ENCODE measurements around the gene KATNAL2.

KATNAL2 gene, protein sequence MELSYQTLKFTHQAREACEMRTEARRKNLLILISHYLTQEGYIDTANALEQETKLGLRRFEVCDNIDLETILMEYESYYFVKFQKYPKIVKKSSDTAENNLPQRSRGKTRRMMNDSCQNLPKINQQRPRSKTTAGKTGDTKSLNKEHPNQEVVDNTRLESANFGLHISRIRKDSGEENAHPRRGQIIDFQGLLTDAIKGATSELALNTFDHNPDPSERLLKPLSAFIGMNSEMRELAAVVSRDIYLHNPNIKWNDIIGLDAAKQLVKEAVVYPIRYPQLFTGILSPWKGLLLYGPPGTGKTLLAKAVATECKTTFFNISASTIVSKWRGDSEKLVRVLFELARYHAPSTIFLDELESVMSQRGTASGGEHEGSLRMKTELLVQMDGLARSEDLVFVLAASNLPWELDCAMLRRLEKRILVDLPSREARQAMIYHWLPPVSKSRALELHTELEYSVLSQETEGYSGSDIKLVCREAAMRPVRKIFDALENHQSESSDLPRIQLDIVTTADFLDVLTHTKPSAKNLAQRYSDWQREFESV

DNA sequence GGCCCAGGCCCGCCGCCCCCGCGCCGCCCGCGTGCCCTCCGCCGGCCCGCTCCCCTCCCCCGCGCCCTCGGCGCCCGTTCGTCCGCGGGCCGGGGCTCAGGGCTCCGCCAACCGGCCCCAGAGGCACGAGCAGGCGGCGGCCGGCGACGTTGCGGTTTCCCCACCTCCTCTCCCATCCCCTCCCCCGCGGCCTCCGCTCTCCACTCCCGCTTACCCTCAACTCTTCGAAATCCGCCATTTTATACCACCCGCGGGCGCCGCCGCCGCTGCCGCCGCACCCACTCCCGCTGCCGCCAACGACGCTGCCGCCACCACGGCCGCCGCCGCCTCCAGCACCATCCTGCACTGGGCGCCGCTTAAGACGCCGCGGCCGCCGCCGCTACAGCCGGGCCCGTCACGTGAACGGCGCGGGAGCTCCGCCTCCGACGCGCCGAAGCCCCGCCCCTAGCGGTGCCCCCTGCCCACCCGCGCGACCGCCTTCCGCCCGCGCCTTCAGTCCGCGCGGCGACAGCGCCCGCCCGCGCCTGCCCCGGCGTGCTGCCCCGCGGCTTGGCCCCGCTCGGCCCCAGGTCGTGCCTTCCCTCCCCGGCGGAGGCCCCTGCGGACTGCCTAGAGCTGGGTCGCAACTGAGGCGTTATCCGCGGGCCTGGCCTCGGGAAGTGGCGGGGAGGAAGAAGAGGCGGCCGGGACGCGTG is at the start of gene KATNAL2, which contains the start of gene PIAS2:
Gene KATNAL2 (plus strand): TSS at position 495 of the 695 bp plus-strand sequence. CDS start 29,271 bp downstream, outside the sequence.
Gene PIAS2 (minus strand): TSS at position 400 of the 695 bp plus-strand sequence. CDS start 162 bp downstream, at position 238.
- Histone ChIP-seq H3K9me3 (ENCODE audit: control insufficient read depth, insufficient read depth, low read length) (no peaks in the 10 kb centered on the region), H3K4me1 (ENCODE audit: control insufficient read depth, insufficient read depth, low read length) (peaks cover 15% of the 10 kb centered on the region), H3K9ac (ENCODE audit: low read depth, low read length) (peak within 1 kb of the TSS; percentile 82), H3K36me3 (ENCODE audit: control insufficient read depth, insufficient read depth, low read length) (no peaks in the 10 kb centered on the region), H3K4me3 (ENCODE audit: low read depth, low read length) (peak within 1 kb of the TSS; percentile 96), H3K27me3 (ENCODE audit: control insufficient read depth, insufficient read depth, low read length) (no peaks in the 10 kb centered on the region)

DNA sequence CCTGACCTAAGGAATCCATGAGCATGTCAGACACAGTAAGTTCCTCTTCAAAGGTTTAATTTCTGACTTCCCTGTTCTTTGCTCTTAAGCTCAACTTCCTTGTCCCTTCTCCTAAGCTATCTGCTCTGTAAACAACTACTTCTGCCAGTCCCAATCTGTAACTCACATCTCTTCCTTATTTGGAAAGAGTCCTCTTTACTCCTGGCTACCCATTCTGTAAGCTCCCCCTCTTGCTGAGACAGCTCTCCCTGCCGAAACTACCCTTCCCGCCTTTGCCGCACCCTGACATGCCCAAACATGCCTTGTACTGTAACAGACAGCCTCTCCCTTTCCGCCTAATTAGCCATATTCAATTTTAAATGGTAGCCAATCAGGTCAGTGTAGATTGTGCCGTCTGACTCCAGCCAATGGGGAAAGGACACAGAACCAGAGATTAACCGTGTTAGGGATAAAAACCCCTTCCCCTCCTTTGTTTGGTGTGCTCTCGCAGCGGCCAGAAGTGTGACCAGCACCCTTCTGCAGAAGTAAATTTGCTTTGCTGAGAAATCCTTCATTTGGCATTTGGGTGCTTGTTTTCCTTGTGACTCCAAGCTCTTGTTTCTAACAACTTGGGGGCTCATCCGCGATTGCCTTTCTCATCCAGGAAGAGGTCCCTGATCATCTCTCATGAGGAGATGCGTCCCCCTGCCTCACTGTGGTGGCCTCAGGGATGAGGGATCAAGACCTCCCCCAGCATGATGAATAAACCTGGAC is 49.1 kb upstream of the KATNAL2 start:
- Histone ChIP-seq H3K4me3 (ENCODE audit: low read depth, low read length) (peak overlapping the region; percentile 1), H3K36me3 (ENCODE audit: control insufficient read depth, insufficient read depth, low read length) (peaks cover 3% of the 10 kb centered on the region), H3K9ac (ENCODE audit: low read depth, low read length) (no peak overlapping the region), H3K27me3 (ENCODE audit: control insufficient read depth, insufficient read depth, low read length) (no peaks in the 10 kb centered on the region), H3K4me1 (ENCODE audit: control insufficient read depth, insufficient read depth, low read length) (peaks cover 8% of the 10 kb centered on the region), H3K9me3 (ENCODE audit: control insufficient read depth, insufficient read depth, low read length) (peaks cover 11% of the 10 kb centered on the region)

DNA sequence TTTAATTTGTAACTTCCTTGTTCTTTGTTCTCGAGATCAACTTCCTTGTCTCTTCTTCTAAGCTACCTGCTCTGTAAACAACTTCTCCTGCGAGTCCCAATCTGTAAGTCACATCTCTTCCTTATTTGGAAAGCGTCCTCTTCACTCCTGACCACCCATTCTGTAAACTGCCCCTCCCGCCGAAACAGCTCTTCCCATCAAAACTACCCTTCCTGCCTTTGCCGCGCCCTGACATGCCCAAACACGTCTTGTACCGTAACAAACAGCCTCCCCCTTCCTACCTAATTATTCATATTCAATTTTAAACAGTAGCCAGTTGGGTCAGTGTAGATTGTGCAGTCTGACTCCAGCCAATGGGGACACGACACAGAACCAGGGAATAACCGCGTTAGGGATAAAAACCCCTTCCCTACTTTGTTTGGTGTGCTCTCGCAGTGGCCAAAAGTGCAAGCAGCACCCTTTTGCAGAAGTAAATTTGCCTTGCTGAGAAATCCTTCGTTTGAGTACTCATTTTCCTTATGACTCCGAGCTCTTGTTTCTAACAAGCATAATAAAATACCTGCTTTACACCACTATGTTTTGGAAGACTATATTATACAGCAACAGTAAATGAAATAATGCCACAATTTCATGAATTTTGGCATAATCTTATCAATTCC is 39.9 kb upstream of the KATNAL2 start:
- Histone ChIP-seq H3K9ac (ENCODE audit: low read depth, low read length) (no peak overlapping the region), H3K36me3 (ENCODE audit: control insufficient read depth, insufficient read depth, low read length) (peaks cover 12% of the 10 kb centered on the region), H3K9me3 (ENCODE audit: control insufficient read depth, insufficient read depth, low read length) (peaks cover 23% of the 10 kb centered on the region), H3K4me3 (ENCODE audit: low read depth, low read length) (no peak overlapping the region), H3K27me3 (ENCODE audit: control insufficient read depth, insufficient read depth, low read length) (no peaks in the 10 kb centered on the region), H3K4me1 (ENCODE audit: control insufficient read depth, insufficient read depth, low read length) (no peaks in the 10 kb centered on the region)

DNA sequence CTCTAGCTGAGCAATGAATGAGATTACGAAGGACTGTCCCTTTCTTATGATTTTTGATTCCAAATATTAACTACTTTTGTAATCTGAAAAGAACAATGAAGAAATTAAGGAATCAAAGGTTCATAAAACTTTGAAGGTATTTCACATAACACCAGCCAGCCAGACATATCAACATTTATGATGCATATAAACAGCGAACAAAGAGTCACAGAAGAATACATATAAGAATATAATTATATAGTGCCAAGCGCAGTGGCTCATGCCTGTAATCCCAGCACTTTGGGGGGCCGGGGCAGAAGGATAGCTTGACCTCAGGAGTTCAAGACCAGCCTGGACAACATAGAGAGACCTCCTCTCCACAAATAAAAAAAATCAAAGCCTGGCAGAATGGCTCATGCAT is 34.2 kb upstream of the KATNAL2 start:
- H3K9me3 ChIP-seq (ENCODE audit: control insufficient read depth, insufficient read depth, low read length): peaks cover 12% of the 10 kb centered on the region
- no peaks in the 10 kb centered on the region for H3K4me1 ChIP-seq (ENCODE audit: control insufficient read depth, insufficient read depth, low read length)
- peaks cover 5% of the 10 kb centered on the region for H3K36me3 ChIP-seq (ENCODE audit: control insufficient read depth, insufficient read depth, low read length)
- no peak overlapping the region for H3K9ac ChIP-seq (ENCODE audit: low read depth, low read length)
- H3K4me3 ChIP-seq (ENCODE audit: low read depth, low read length): no peak overlapping the region
- no peaks in the 10 kb centered on the region for H3K27me3 ChIP-seq (ENCODE audit: control insufficient read depth, insufficient read depth, low read length)

DNA sequence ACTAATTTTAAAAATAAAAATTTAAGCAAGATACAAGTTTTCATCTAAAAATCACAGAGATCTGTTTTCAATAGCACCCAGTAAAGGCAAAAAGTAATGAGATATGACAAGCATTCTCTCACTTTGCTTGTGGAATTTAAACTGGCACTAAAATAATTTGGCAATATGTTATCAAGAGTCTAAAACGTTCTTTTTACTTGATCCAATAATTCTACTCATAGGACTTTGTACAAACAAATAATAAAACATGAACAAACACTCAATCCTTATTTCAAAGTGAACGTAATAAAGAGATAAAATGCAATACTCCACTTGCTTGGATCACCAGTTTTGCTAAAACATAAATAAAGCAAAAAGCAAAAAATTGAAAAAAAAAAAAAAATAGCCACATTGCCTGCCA is 30.5 kb upstream of the KATNAL2 start:
- H3K27me3 ChIP-seq (ENCODE audit: control insufficient read depth, insufficient read depth, low read length): no peaks in the 10 kb centered on the region
- H3K4me1 ChIP-seq (ENCODE audit: control insufficient read depth, insufficient read depth, low read length): no peaks in the 10 kb centered on the region
- no peak overlapping the region for H3K9ac ChIP-seq (ENCODE audit: low read depth, low read length)
- H3K36me3 ChIP-seq (ENCODE audit: control insufficient read depth, insufficient read depth, low read length): peaks cover 22% of the 10 kb centered on the region
- peaks cover 24% of the 10 kb centered on the region for H3K9me3 ChIP-seq (ENCODE audit: control insufficient read depth, insufficient read depth, low read length)
- no peak overlapping the region for H3K4me3 ChIP-seq (ENCODE audit: low read depth, low read length)

DNA sequence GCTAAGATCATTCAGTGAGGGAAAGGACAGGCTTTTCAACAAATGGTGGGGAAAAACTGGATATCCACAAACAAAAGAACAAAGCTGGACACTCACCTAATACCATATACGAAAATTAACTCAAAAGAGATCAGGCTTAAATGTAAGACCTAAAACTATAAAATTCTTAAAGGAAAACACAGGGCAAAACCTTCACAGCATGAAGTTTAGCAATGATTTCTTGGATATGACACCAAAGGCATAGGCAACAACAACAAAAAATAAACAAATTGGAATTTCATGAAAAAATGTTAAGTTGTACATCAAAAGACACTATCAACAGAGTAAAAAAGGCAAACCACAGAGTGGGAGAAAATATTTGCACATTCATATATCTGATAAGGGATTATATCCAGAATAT is 28.4 kb upstream of the KATNAL2 start:
- peaks cover 24% of the 10 kb centered on the region for H3K9me3 ChIP-seq (ENCODE audit: control insufficient read depth, insufficient read depth, low read length)
- no peaks in the 10 kb centered on the region for H3K27me3 ChIP-seq (ENCODE audit: control insufficient read depth, insufficient read depth, low read length)
- peaks cover 22% of the 10 kb centered on the region for H3K36me3 ChIP-seq (ENCODE audit: control insufficient read depth, insufficient read depth, low read length)
- no peaks in the 10 kb centered on the region for H3K4me1 ChIP-seq (ENCODE audit: control insufficient read depth, insufficient read depth, low read length)
- no peak overlapping the region for H3K4me3 ChIP-seq (ENCODE audit: low read depth, low read length)
- H3K9ac ChIP-seq (ENCODE audit: low read depth, low read length): no peak overlapping the region

DNA sequence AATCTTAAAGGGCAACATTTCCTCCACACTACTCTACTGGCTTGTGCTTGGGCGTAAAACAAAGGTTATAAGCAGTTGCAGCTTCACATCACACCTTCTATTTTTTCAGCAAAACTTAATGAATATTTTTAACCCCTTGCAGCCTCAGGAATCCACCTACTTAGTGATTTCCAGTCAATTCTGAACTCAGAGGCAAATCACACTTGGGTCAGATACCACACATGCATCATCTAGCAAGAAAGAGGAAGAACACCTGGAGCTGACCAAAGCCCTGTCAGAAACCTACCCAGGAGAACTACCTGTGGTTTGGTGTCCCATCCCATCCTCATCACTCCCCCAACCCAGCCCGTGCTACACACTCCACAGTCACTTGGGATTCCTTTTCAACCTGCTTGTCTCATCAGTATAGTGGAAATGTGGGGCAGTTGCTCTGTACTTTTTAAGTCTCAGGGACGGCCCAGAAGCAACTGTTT is 25.6 kb upstream of the KATNAL2 start:
- Histone ChIP-seq H3K27me3 (ENCODE audit: control insufficient read depth, insufficient read depth, low read length) (no peaks in the 10 kb centered on the region), H3K9me3 (ENCODE audit: control insufficient read depth, insufficient read depth, low read length) (peaks cover 24% of the 10 kb centered on the region), H3K4me3 (ENCODE audit: low read depth, low read length) (no peak overlapping the region), H3K36me3 (ENCODE audit: control insufficient read depth, insufficient read depth, low read length) (peaks cover 22% of the 10 kb centered on the region), H3K4me1 (ENCODE audit: control insufficient read depth, insufficient read depth, low read length) (no peaks in the 10 kb centered on the region), H3K9ac (ENCODE audit: low read depth, low read length) (no peak overlapping the region)

DNA sequence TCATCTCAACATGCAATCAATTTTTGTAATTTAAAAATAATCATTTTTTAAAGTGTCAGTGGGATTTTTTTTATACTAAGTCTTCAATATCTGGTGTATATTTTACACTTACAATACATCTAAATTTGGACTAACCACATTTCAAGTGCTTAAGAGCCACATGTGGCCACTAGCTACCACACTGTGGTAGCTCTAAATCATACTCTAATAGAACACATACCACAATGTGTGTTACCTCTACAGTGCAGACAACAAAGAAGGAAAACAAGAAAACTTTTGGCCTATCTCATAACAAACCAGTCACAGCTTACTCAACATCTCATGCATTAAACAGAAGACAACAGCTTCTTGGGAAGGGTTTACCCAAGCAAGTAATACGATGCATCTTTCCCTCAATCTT is 24.6 kb upstream of the KATNAL2 start:
- peaks cover 24% of the 10 kb centered on the region for H3K9me3 ChIP-seq (ENCODE audit: control insufficient read depth, insufficient read depth, low read length)
- no peaks in the 10 kb centered on the region for H3K4me1 ChIP-seq (ENCODE audit: control insufficient read depth, insufficient read depth, low read length)
- no peak overlapping the region for H3K4me3 ChIP-seq (ENCODE audit: low read depth, low read length)
- H3K27me3 ChIP-seq (ENCODE audit: control insufficient read depth, insufficient read depth, low read length): no peaks in the 10 kb centered on the region
- H3K36me3 ChIP-seq (ENCODE audit: control insufficient read depth, insufficient read depth, low read length): peaks cover 22% of the 10 kb centered on the region
- no peak overlapping the region for H3K9ac ChIP-seq (ENCODE audit: low read depth, low read length)

DNA sequence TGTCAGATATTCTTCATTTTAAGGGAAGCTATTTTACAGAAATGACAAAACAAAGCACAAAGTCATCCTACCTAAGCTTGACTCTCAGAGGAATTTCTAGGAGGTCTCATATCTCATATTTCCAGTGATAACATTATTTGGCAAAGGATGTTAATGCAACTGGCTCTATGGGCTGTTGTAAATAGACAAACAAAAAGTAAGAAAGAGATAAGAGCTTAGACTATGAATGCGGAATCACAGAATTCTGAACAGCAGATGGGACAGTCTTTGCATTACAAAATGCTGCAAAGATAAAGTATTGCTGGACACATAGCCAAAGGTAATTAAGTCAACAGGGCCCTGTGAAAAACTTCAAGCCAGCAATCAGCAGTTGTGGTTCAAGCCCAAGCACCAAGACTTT is 24.0 kb upstream of the KATNAL2 start:
- H3K9me3 ChIP-seq (ENCODE audit: control insufficient read depth, insufficient read depth, low read length): peaks cover 19% of the 10 kb centered on the region
- H3K27me3 ChIP-seq (ENCODE audit: control insufficient read depth, insufficient read depth, low read length): no peaks in the 10 kb centered on the region
- H3K36me3 ChIP-seq (ENCODE audit: control insufficient read depth, insufficient read depth, low read length): peaks cover 19% of the 10 kb centered on the region
- H3K4me3 ChIP-seq (ENCODE audit: low read depth, low read length): no peak overlapping the region
- H3K4me1 ChIP-seq (ENCODE audit: control insufficient read depth, insufficient read depth, low read length): no peaks in the 10 kb centered on the region
- no peak overlapping the region for H3K9ac ChIP-seq (ENCODE audit: low read depth, low read length)

DNA sequence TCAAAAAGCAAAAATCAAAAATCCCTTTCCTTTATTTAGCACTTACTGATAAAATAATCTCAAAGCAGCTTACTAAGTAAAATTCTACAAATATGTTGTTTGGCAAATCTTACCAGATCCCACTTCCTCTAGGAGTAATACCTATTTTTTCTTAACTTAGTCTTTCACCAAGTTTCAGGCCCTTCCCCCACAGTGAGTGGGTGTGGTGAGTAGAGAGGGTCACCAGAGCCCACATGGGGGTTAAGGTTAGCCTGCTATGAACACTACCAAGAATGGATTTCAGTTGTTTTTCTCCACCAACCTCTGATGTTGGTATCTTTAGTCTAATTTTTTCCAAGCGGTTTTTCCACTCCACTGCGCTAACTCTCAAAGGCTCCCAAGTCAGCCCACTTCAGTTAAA is 23.3 kb upstream of the KATNAL2 start:
- Histone ChIP-seq H3K36me3 (ENCODE audit: control insufficient read depth, insufficient read depth, low read length) (peaks cover 12% of the 10 kb centered on the region), H3K27me3 (ENCODE audit: control insufficient read depth, insufficient read depth, low read length) (no peaks in the 10 kb centered on the region), H3K9me3 (ENCODE audit: control insufficient read depth, insufficient read depth, low read length) (peaks cover 12% of the 10 kb centered on the region), H3K4me1 (ENCODE audit: control insufficient read depth, insufficient read depth, low read length) (peaks cover 3% of the 10 kb centered on the region), H3K9ac (ENCODE audit: low read depth, low read length) (no peak overlapping the region), H3K4me3 (ENCODE audit: low read depth, low read length) (no peak overlapping the region)
